SK-N-SH treated with all-trans-retinoic acid at 6 μM for 48 hours (cell line): ENCODE measurements around the gene RAB4A.

Experiments
- CREB5 ChIP-seq: fragments of 250-450 bp; sonication (Bioruptor Pico); IDR thresholded peaks from 2 replicates; pipeline ENCODE4 v1.5.1; 2020; ENCODE audit warnings: low read depth, mild to moderate bottlenecking, moderate library complexity
- ESRRG ChIP-seq: fragments of 250-450 bp; sonication (Bioruptor Pico); IDR thresholded peaks from 2 replicates; pipeline ENCODE4 v1.6.1; 2021; ENCODE audit warnings: mild to moderate bottlenecking
- GLIS3 ChIP-seq: fragments of 250-450 bp; sonication (Bioruptor Pico); IDR thresholded peaks from 2 replicates; pipeline ENCODE4 v1.5.0; 2020; ENCODE audit warnings: mild to moderate bottlenecking, moderate library complexity
- ISL1 ChIP-seq: fragments of 250-450 bp; sonication (Bioruptor Pico); IDR thresholded peaks from 2 replicates; pipeline ENCODE4 v2.1.2; 2022; ENCODE audit warnings: mild to moderate bottlenecking, moderate library complexity
- OSR1 ChIP-seq: fragments of 250-450 bp; sonication (Bioruptor Pico); IDR thresholded peaks from 2 replicates; pipeline ENCODE4 v1.8.0; 2022; ENCODE audit warnings: moderate library complexity, mild to moderate bottlenecking, inconsistent platforms
- PATZ1 ChIP-seq: fragments of 250-450 bp; sonication (Bioruptor Pico); IDR thresholded peaks from 2 replicates; pipeline ENCODE4 v1.8.0; 2020; ENCODE audit warnings: mild to moderate bottlenecking, moderate library complexity, borderline replicate concordance
- RARB ChIP-seq: fragments of 250-450 bp; sonication (Bioruptor Pico); IDR thresholded peaks from 2 replicates; pipeline ENCODE4 v1.8.0; 2021; ENCODE audit warnings: mild to moderate bottlenecking, moderate library complexity
- SNAI2 ChIP-seq: fragments of 250-450 bp; sonication (Bioruptor Pico); IDR thresholded peaks from 2 replicates; pipeline ENCODE4 v1.5.0; 2020; ENCODE audit warnings: mild to moderate bottlenecking, moderate library complexity
- TCF4 ChIP-seq: fragments of 250-450 bp; sonication (Bioruptor Pico); IDR thresholded peaks from 2 replicates; pipeline ENCODE4 v1.8.0; 2021; ENCODE audit warnings: mild to moderate bottlenecking, moderate library complexity, borderline replicate concordance
- TOX ChIP-seq: fragments of 250-450 bp; sonication (Bioruptor Pico); IDR thresholded peaks from 2 replicates; pipeline ENCODE4 v1.8.0; 2021; ENCODE audit warnings: mild to moderate bottlenecking, moderate library complexity, borderline replicate concordance
- ZC3H10 ChIP-seq: fragments of 250-450 bp; sonication (Bioruptor Pico); IDR thresholded peaks from 2 replicates; pipeline ENCODE4 v1.5.1; 2021; ENCODE audit warnings: mild to moderate bottlenecking, moderate library complexity
- ZFP3 ChIP-seq: fragments of 250-450 bp; sonication (Bioruptor Pico); IDR thresholded peaks from 2 replicates; pipeline ENCODE4 v1.5.0; 2020; ENCODE audit warnings: mild to moderate bottlenecking, moderate library complexity
- ZNF70 ChIP-seq: fragments of 450-650 bp; formaldehyde crosslinking; IDR thresholded peaks from 2 replicates; pipeline ENCODE4 v1.5.0; 2020; ENCODE audit warnings: mild to moderate bottlenecking, moderate library complexity

- TF ChIP-seq PATZ1 (CRISPR knock-in tag) = no peak
- no peak for TF ChIP-seq ZFP3
- TF ChIP-seq TOX (CRISPR knock-in tag) = no peak
- no peak for TF ChIP-seq CREB5 (CRISPR knock-in tag)
- TF ChIP-seq GLIS3 (CRISPR knock-in tag) = no peak
- no peak for TF ChIP-seq OSR1 (CRISPR knock-in tag)
- TF ChIP-seq SNAI2 (CRISPR knock-in tag) = no peak
- TF ChIP-seq ESRRG (CRISPR knock-in tag) = no peak
- no peak for TF ChIP-seq RARB (CRISPR knock-in tag)
- no peak for TF ChIP-seq TCF4 (CRISPR knock-in tag)
- no peak for TF ChIP-seq ZC3H10 (CRISPR knock-in tag)
- no peak for TF ChIP-seq ZNF70 (CRISPR knock-in tag)
- TF ChIP-seq ISL1 = no peak
These were observed 35.9 kb upstream of the RAB4A start for GRCh38 chr1:229234870-229235472.
